Activated CD4-positive, alpha-beta T cell treated with anti-CD3 and anti-CD28 coated beads, Interleukin-2, amount 10 ng/mL, durations not matched to agents 24 days and 14 days (primary cell): ENCODE results near the gene NR1D2. TPM values are rescaled to one million over a fixed set of nuclear protein-coding genes. Genes with fewer than 3 reads are reported as not detected.
"Not testable (repeated sequence)": the region's sequence is repeated elsewhere in the genome, so short reads cannot be mapped to it uniquely, and the experiment has no call there.

Experiments
- DNase-seq: peaks from one replicate; pipeline ENCODE4 v3.0.0; 2022
- H3K27ac Mint-ChIP-seq: one replicate; pipeline ENCODE4 v1.8.0; 2022; ENCODE audit warnings: mild to moderate bottlenecking, mixed read lengths
- H3K27me3 Mint-ChIP-seq: one replicate; pipeline ENCODE4 v1.8.0; 2022; ENCODE audit warnings: mixed read lengths
- H3K36me3 Mint-ChIP-seq: one replicate; pipeline ENCODE4 v1.8.0; 2022; ENCODE audit warnings: low read depth, mild to moderate bottlenecking, mixed read lengths
- H3K4me1 Mint-ChIP-seq: one replicate; pipeline ENCODE4 v1.8.0; 2021; ENCODE audit warnings: mixed read lengths
- H3K4me3 Mint-ChIP-seq: one replicate; pipeline ENCODE4 v1.8.0; 2022; ENCODE audit warnings: mild to moderate bottlenecking, moderate library complexity, mixed read lengths
- H3K9me3 Mint-ChIP-seq: one replicate; pipeline ENCODE4 v1.8.0; 2021; ENCODE audit warnings: mixed read lengths
- intact Hi-C: fragments of 100-400 bp; cut with micrococcal nuclease; formaldehyde crosslinking; loops from one replicate; pipeline ENCODE4 v1.15.1; 2023
- total RNA-seq: library from RNA; stranded (reverse); gene quantifications from 2 replicates; pipeline ENCODE4 v1.2.3, GENCODE V29; 2022

NR1D2 gene
- total RNA-seq, 1 donor from 2014 or later = 3.0 TPM

DNA sequence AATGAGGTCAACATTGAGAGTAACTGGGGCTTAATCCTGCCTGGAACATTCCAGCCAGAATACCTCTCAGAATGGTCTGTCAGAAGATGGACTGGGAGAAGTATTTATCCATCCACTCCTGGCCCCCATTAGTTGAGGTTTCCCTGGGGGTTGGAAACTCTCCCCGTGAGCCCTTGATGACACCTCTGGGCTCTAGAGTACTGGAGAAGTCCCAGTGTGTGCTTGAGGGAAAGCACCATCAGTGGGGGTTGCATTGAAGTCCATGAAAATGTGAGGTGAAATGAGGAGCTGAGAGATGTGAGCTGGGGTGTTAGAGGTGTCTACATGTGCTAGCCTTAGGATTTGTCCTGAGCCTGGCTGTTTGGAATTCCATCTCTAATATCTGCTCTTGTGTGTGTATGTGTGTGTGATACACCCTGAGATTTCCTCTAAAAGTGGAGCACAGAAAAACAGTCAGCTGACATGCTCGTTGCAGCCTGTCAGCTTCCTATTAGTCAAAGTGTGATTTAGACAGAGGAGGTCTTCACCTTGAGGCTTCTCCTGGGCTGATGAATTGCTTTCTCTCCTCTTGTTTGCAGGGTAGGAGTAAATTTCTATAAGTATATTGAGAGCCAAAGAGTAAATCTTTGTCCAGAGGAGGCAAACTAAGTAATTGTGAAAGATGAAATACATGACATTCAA lies 67.6 kb downstream of the NR1D2 start:
- intact Hi-C loops = no loop called here
- H3K4me3 Mint-ChIP-seq = no peak overlapping the region
- no peaks in the 10 kb centered on the region for H3K9me3 Mint-ChIP-seq
- no peak overlapping the region for H3K27ac Mint-ChIP-seq
- no peaks in the 10 kb centered on the region for H3K36me3 Mint-ChIP-seq
- no peaks in the 10 kb centered on the region for H3K4me1 Mint-ChIP-seq
- H3K27me3 Mint-ChIP-seq = no peaks in the 10 kb centered on the region
- DNase-seq = no peak

DNA sequence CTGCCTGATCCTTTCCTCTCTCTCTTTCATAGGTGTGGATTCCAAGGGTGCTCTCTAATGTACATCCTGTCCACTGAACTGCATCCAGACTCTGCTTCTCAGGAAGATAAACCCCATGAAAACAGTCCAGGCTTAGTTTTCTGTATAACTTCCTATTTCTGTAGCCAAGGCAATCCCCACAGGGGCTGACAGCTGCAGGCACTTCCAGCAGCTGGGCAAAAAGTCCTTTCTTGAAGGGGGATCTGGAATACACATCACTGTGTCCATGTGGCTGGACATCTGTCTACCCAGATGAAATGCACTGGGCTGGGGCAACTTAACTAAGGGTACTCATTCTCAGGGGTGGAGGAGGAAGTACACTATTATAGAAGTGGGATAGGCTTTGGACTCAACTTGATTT lies 72.2 kb downstream of the NR1D2 start:
- DNase-seq = no peak
- no peak overlapping the region for H3K4me3 Mint-ChIP-seq
- no peaks in the 10 kb centered on the region for H3K4me1 Mint-ChIP-seq
- no peaks in the 10 kb centered on the region for H3K36me3 Mint-ChIP-seq
- no peak overlapping the region for H3K27ac Mint-ChIP-seq
- intact Hi-C loops = no loop called here
- no peaks in the 10 kb centered on the region for H3K27me3 Mint-ChIP-seq
- no peaks in the 10 kb centered on the region for H3K9me3 Mint-ChIP-seq

DNA sequence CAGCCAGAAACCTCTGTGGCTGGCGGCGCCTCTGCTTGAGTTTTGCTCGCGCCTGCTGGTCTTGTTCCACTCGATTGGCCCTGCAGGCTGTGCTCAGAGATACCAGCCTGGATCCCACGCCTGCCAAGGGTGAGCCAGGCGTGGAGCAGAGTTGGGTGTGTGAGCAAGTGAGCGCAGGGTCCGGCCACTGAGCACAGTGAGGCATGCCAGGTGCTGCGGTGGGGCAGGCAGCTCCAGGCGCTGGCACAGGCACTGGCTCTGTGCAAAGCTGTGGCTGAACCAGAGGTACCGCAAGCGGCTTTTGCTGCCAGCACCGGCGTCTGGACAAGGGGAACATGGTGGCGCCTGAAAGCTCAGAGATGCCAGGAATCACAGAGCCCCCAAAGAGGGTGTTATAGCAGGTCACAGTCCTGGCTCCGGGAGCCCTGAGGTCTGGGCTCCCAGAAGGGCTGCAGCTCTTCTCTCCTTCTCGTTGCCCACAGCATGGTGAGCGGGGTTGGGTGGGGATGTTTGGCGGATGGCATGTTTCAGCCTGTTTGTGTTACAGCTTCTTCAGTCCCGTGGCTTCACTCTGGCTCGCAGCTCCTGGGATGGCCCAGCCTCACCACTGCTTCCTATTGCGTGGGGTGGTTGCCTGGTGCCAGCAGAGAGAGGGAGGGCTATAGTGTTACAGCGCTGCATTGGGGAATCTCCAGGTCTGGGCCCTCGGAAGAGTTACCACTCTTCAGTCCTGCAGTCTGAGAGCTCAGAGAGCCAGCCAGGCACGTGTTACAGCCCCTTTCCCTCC lies 73.9 kb downstream of the NR1D2 start:
- H3K4me1 Mint-ChIP-seq = no peaks in the 10 kb centered on the region
- no peaks in the 10 kb centered on the region for H3K27me3 Mint-ChIP-seq
- intact Hi-C loops = no loop called here
- H3K9me3 Mint-ChIP-seq = no peaks in the 10 kb centered on the region
- no peak overlapping the region for H3K27ac Mint-ChIP-seq
- H3K4me3 Mint-ChIP-seq = no peak overlapping the region
- H3K36me3 Mint-ChIP-seq = no peaks in the 10 kb centered on the region
- no peak for DNase-seq

DNA sequence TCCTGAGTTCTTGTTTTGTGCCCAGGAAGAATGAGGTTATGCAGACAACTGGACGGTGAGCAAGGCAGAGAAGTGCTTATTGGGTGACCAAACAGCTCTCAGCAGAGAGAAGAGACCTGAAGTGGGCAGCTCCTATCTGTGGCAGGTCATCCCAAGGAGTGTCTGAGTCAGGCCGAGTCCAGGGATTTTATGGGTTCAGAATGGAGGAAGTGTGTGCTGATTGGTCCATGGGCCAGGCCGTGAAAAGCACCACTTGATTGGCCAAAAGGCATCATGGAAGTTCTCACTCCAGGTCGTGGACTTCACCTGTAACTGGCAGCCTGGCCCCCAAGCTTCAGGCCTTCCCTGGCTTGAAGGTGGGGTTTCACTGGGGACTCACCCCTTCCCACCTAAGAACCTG lies 74.5 kb downstream of the NR1D2 start:
- H3K4me1 Mint-ChIP-seq = no peaks in the 10 kb centered on the region
- no peak for DNase-seq
- H3K9me3 Mint-ChIP-seq = no peaks in the 10 kb centered on the region
- peaks cover 2% of the 10 kb centered on the region for H3K27me3 Mint-ChIP-seq
- H3K4me3 Mint-ChIP-seq = no peak overlapping the region
- intact Hi-C loops = no loop called here
- H3K36me3 Mint-ChIP-seq = no peaks in the 10 kb centered on the region
- H3K27ac Mint-ChIP-seq = no peak overlapping the region

DNA sequence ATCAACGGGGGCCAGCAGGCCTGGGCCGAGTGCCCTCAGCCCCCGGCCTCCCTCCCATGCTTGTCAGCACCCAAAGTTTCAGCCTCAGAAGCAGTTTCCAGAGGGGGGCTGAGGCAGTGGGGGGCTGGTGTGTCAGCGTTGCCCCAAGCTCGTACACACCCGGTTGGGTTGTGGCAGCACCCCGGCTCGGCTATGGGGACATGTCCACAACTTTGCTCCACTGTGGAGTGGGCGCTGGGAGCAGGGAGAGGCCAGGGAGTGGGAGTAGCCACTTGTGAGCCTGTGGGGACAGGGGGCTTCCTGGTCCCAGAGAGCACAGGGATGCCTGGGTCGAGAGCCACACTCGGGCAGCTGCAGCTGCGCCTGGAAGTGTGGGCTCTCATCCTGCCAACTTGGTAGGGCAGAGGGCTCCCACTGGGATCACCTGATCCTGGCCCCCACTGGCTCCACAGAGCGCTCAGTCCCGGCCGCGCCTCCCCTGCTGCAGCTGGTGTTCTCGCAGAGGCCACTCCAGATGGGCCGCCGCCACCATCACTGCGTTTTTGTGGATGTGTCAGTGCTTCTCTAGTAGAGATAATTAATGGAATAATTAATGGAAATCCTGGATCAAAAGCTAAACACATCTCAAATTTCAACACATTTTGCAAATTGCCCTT lies 75.1 kb downstream of the NR1D2 start:
- Mint-ChIP-seq H3K27me3 (peaks cover 5% of the 10 kb centered on the region), H3K4me1 (no peaks in the 10 kb centered on the region), H3K9me3 (no peaks in the 10 kb centered on the region), H3K27ac (no peak overlapping the region), H3K36me3 (no peaks in the 10 kb centered on the region), H3K4me3 (no peak overlapping the region)
- intact Hi-C loops = no loop called here
- no peak for DNase-seq

DNA sequence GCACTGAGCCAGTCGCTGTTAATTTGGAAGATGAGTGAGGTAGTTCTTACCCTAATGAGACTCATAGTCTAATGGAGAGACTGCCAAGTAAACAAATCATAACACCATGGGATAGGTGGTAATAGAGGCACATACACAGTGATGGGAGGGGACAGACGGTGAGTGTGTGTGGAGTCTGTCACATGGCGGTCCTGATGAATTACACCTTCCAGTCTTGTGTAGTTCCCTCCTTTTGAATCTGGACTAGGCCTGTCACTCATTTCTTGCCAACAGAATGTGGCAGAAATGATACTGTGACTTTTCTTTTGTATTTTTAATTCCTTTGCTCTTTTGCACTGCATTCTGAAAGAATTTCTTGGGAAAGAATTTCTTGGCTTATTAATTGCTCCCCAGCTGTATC lies 78.1 kb downstream of the NR1D2 start:
- Mint-ChIP-seq H3K27me3 (peaks cover 8% of the 10 kb centered on the region), H3K27ac (no peak overlapping the region), H3K4me1 (no peaks in the 10 kb centered on the region), H3K36me3 (no peaks in the 10 kb centered on the region), H3K9me3 (no peaks in the 10 kb centered on the region), H3K4me3 (no peak overlapping the region)
- no peak for DNase-seq
- intact Hi-C loops = no loop called here

DNA sequence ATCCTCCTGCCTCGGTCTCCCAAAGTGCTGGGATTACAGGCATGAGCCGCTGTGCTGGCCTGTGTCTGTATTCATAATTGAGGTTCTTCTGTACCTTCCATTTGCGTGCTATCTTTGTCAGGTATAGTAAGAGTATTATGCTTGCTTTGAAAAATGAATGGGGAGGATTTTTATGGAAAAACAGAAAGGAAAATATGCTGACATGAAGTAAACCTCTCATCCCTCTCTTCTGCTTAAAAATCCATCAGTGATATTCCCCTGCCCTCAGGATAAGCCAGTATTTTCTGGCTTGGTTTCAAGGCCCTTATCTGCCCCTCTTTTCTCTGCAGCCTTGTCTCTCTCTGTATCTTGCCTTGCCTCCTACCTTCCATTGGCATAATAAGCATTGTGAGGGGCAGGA lies 80.7 kb downstream of the NR1D2 start:
- no peak overlapping the region for H3K4me3 Mint-ChIP-seq
- intact Hi-C loops = no loop called here
- no peaks in the 10 kb centered on the region for H3K9me3 Mint-ChIP-seq
- H3K4me1 Mint-ChIP-seq = no peaks in the 10 kb centered on the region
- no peak for DNase-seq
- peaks cover 8% of the 10 kb centered on the region for H3K27me3 Mint-ChIP-seq
- no peak overlapping the region for H3K27ac Mint-ChIP-seq
- H3K36me3 Mint-ChIP-seq = no peaks in the 10 kb centered on the region

DNA sequence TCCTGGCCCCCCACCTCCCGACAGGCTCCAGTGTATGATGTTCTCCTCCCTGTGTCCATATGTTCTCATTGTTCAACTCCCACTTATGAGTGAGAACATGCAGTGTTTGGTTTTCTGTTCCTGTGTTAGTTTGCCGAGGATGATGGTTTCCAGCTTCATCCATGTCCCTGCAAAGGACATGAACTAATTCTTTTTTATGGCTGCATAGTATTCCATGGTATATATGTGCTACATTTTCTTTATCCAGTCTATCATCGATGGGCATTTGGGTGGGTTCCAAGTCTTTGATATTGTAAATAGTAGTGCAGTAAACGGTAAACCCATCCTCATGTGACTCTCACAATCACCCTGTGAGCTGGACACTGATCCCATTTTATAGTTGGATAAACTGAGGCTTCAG lies 81.6 kb downstream of the NR1D2 start:
- DNase-seq, intact Hi-C loops, H3K27me3 Mint-ChIP-seq, H3K4me1 Mint-ChIP-seq, H3K9me3 Mint-ChIP-seq, H3K27ac Mint-ChIP-seq, H3K36me3 Mint-ChIP-seq, H3K4me3 Mint-ChIP-seq: not testable (repeated sequence)

DNA sequence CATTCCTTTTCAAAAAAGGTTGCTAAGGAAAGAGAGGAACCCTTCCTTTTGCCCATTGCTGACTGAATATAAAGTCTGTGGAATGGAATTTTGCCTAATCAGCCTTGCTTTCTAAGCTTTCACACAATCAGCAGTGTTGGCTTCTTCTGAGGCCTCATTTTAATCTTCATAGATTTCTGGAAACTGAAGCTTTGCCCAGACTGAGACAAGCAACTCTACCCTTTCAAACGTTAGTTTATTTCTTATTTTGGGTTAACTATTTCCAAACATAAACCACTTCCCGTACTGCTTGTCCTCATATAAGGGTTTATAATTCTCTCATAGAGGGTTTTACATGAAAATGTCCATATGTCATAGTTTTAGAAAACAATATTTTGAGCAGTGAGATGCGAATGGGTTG lies 82.9 kb downstream of the NR1D2 start:
- Mint-ChIP-seq H3K27ac (no peak overlapping the region), H3K27me3 (peaks cover 8% of the 10 kb centered on the region), H3K4me1 (no peaks in the 10 kb centered on the region), H3K36me3 (no peaks in the 10 kb centered on the region), H3K4me3 (no peak overlapping the region), H3K9me3 (no peaks in the 10 kb centered on the region)
- DNase-seq = no peak
- intact Hi-C loops = no loop called here

Other genes with a start within 250 kb of the NR1D2 start
- 72.6 and 79.5 TPM in 2 replicates for gene UBE2E1, start 139.3 kb upstream of the NR1D2 start, total RNA-seq
- gene NKIRAS1, start 28.3 kb upstream of the NR1D2 start, total RNA-seq = 4.8 and 5.2 TPM in 2 replicates
- 1,840 and 1,850 TPM in 2 replicates for gene RPL15, start 28.2 kb upstream of the NR1D2 start, total RNA-seq